Common myeloid progenitor, CD34-positive (primary cell): ENCODE measurements around the gene SMAD2.

Source experiments
- CTCF ChIA-PET: fragments of 350-600 bp; sonication (Branson Sonifier 250); formaldehyde crosslinking; loops from one replicate; lab custom pipeline; 2021; ENCODE audit warnings: antibody characterized with exemption; lab: Charles Lee
- POLR2A ChIA-PET: fragments of 350-600 bp; sonication (Branson Sonifier 250); formaldehyde crosslinking; loops from one replicate; lab custom pipeline; 2021; ENCODE audit warnings: antibody characterized with exemption; lab: Charles Lee
- DNase-seq, 3 donors: peaks; one replicate each; pipeline versions ENCODE4 v3.0.0 to v3.0.0-alpha.2; 2013
- H3K27ac ChIP-seq, 2 experiments: 1 replicate in 1 of 2; 2 replicates in 1 of 2; pipeline ENCODE4 v1.7.0; 2013; ENCODE audit warnings: inconsistent platforms in 2 of 2, low read length in 2 of 2, mild to moderate bottlenecking in 2 of 2, low read depth in 1 of 2, moderate library complexity in 1 of 2; ENCODE audit not compliant: severe bottlenecking in 2 of 2, insufficient read depth in 1 of 2, poor library complexity in 1 of 2
- H3K27me3 ChIP-seq, 5 experiments: replicated peaks in 2 of 5; 1 replicate in 3 of 5; 2 replicates in 2 of 5; pipeline versions ENCODE4 v1.6.1 to v1.7.0; 2013; ENCODE audit warnings: low read length in 4 of 5, mild to moderate bottlenecking in 2 of 5, moderate library complexity in 2 of 5, inconsistent platforms in 1 of 5; ENCODE audit not compliant: insufficient read depth in 5 of 5, control insufficient read depth in 4 of 5
- H3K36me3 ChIP-seq, 4 experiments: 1 replicate in 2 of 4; 2 replicates in 2 of 4; pipeline versions ENCODE4 v1.6.1 to v1.7.0; 2013; ENCODE audit warnings: low read length in 3 of 4, control low read depth in 1 of 4, mild to moderate bottlenecking in 1 of 4; ENCODE audit not compliant: control insufficient read depth in 4 of 4, insufficient read depth in 4 of 4
- H3K4me1 ChIP-seq, 4 experiments: 1 replicate in 3 of 4; 2 replicates in 1 of 4; pipeline versions ENCODE4 v1.6.1 to v1.7.1; 2013; ENCODE audit warnings: low read length in 3 of 4, mild to moderate bottlenecking in 3 of 4, control low read depth in 1 of 4, inconsistent platforms in 1 of 4, moderate library complexity in 1 of 4; ENCODE audit not compliant: control insufficient read depth in 4 of 4, insufficient read depth in 4 of 4; ENCODE audit errors: control extremely low read depth in 1 of 4
- H3K4me3 ChIP-seq, 7 experiments: 1 replicate in 4 of 7; 2 replicates in 3 of 7; pipeline versions ENCODE4 v1.5.1 to v1.7.0; 2013; ENCODE audit warnings: mild to moderate bottlenecking in 7 of 7, low read length in 6 of 7, moderate library complexity in 6 of 7, inconsistent platforms in 2 of 7, low read depth in 2 of 7, control low read depth in 1 of 7; ENCODE audit not compliant: insufficient read depth in 4 of 7, control insufficient read depth in 1 of 7; ENCODE audit errors: extremely low read depth in 1 of 7
- H3K9me3 ChIP-seq, 5 experiments: 1 replicate in 4 of 5; 2 replicates in 1 of 5; pipeline versions ENCODE4 v1.6.1 to v1.7.1; 2013; ENCODE audit warnings: low read length in 4 of 5, mild to moderate bottlenecking in 2 of 5, inconsistent platforms in 1 of 5, low read depth in 1 of 5, moderate library complexity in 1 of 5; ENCODE audit not compliant: control insufficient read depth in 4 of 5, insufficient read depth in 2 of 5; ENCODE audit errors: control extremely low read depth in 1 of 5
- WGBS: methylation state at CpG from one replicate; pipeline ENCODE4 v1.1.5; 2013; ENCODE audit not compliant: insufficient coverage; 5-methylcytosine and 5-hydroxymethylcytosine counted together

The SMAD2 gene

DNA sequence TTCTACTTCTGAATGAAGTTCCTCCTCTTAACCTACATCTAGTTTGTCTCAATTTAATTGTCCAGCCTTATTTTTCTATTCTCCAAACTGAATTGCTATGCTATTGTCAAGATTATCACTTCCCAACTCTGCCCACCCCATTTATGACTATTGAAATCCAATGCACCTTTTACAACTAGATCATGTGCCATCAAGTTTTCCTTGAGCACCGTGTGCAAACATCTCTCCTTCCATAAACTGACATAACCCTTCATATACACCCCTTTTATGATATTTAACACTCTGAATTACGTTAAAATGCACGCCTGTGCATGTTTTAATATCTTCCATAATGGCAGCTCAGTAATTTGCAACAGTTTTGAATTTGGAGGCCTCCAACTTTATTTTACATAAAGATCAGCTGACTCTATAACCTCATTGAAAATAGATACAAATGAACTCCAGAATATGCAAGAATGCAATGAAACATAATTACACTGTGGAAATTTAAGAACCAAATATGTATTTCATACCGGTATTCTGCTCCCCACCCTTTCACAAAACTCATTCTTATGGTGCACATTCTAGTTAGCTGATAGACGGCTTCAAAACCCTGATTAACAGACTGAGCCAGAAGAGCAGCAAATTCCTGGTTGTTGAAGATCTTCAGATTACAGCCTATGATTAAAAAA is 85.5 kb downstream of the SMAD2 start:
- H3K4me3 ChIP-seq = no peak overlapping the region
- H3K36me3 ChIP-seq = peaks cover 33 to 63% (median 42%) of the 10 kb centered on the region in 4 experiments
- H3K9me3 ChIP-seq = no peaks in the 10 kb centered on the region
- H3K27me3 ChIP-seq = no peaks in the 10 kb centered on the region
- ChIA-PET CTCF (no interaction called here), POLR2A (no interaction called here)
- no peak for DNase-seq
- no peak overlapping the region for H3K27ac ChIP-seq
- WGBS = 100% methylated on average over 4 of the region's 5 CpGs
- H3K4me1 ChIP-seq = no peaks in the 10 kb centered on the region

DNA sequence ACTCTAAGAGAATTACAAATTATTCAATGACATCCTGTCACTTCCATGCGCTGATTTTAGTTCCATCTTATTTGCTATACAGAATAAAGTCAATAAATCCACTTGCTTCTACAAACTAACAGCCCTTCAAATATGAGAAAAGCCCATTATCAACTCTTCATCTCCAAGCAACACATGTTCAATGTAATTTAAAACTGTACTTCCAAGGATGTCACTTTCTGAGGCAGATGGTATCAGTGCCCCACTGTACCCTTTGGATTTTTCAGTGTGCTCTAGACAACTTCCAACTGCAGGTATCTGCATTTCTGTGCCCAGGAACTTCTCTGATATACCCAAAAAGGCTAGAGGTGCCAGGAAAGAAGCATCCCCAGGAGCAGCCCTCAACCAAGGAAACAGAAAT is 87.6 kb downstream of the SMAD2 start:
- peaks cover 37 to 70% (median 52%) of the 10 kb centered on the region in 4 experiments for H3K36me3 ChIP-seq
- WGBS = 100% methylated on average over 1 of the region's 1 CpG
- POLR2A ChIA-PET = no interaction called here

DNA sequence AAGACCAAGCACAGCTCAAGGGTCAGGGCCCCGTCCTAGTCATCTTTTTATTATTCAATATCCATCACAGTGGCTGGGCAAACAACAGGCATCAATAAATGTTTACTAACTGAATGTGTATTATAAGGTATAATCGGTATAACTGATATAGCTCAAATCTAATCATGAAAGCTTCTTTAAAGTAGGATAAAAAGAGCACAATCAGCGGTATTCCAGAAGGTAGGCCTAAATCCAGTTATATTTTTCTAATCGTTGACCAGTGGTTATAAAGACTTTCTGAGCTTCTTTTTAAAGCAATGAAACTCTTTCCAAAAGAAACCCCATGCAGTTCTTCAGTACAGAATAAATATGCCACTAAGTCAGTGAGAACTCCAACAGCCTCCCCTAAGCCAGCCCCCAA is 92.1 kb downstream of the SMAD2 start:
- DNase-seq = no peak
- peaks cover 26 to 64% (median 47%) of the 10 kb centered on the region in 4 experiments for H3K36me3 ChIP-seq
- no peak overlapping the region for H3K4me3 ChIP-seq
- CTCF ChIA-PET = interaction anchor here (1.2 kb wide), 1 partner anchor 14 kb away, joined by 3 read pairs; no protein-coding TSS in a partner anchor
- WGBS = 100% methylated on average over 2 of the region's 4 CpGs
- POLR2A ChIA-PET = no interaction called here
- H3K27me3 ChIP-seq = no peaks in the 10 kb centered on the region
- H3K27ac ChIP-seq = no peak overlapping the region
- no peaks in the 10 kb centered on the region for H3K4me1 ChIP-seq
- peaks cover 0 to 1% (median 0%) of the 10 kb centered on the region in 5 experiments for H3K9me3 ChIP-seq

More for the DNA sequence above, 87.6 kb downstream of the SMAD2 start:
- Histone ChIP-seq H3K4me3 (no peak overlapping the region), H3K27me3 (no peaks in the 10 kb centered on the region), H3K4me1 (no peaks in the 10 kb centered on the region), H3K27ac (no peak overlapping the region), H3K9me3 (peaks cover 0 to 1% (median 0%) of the 10 kb centered on the region in 5 experiments)
- no peak for DNase-seq
- CTCF ChIA-PET = no interaction called here

DNA sequence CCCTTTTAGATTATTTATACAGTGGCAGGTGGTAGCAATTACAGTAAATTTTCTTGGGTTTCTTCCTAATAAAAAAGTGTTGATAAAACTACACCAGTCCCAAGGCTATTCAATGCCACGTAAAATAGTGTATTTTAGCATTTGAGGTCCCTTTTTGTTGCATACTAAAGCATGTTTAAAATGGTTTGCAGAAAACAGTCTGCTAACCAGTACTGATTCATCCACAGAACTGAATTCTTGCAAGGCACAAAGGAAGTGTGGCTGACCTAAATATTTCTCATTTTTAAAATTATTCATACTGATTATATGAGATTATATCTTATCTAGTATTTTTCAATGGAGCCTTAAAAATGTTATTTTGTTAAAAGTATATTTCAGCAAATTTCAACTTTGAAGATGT is 98.1 kb downstream of the SMAD2 start:
- no peak overlapping the region for H3K27ac ChIP-seq
- H3K36me3 ChIP-seq = peaks cover 3 to 19% (median 12%) of the 10 kb centered on the region in 4 experiments
- H3K4me1 ChIP-seq = no peaks in the 10 kb centered on the region
- H3K27me3 ChIP-seq = no peaks in the 10 kb centered on the region
- H3K9me3 ChIP-seq = no peaks in the 10 kb centered on the region
- no peak for DNase-seq
- no CpG with 5 or more reads among the region's 1 CpG for WGBS
- ChIA-PET CTCF (no interaction called here), POLR2A (no interaction called here)
- H3K4me3 ChIP-seq = no peak overlapping the region

DNA sequence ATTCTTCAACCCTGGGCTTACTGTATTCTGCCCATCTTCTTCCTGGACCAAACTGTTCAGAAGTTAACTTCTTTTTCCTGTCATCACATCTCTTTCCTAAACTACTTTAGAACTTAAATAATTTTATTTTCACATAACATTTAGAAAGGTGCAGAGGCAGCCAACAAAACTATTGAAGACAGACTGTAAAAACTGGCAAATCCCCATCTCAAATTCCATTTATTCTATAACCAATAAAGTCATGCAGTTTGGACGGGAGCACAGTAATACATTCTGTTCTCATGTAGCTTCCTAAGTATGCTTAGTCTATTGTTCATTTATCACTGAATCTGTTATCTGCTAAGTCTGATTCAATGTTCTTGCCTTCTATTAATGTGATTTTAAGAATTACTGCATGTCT is 99.1 kb downstream of the SMAD2 start:
- Histone ChIP-seq H3K27ac (no peak overlapping the region), H3K4me3 (no peak overlapping the region), H3K27me3 (no peaks in the 10 kb centered on the region), H3K9me3 (no peaks in the 10 kb centered on the region), H3K4me1 (no peaks in the 10 kb centered on the region), H3K36me3 (peaks cover 3 to 15% (median 12%) of the 10 kb centered on the region in 4 experiments)
- ChIA-PET CTCF (no interaction called here), POLR2A (no interaction called here)
- DNase-seq = no peak
- WGBS = no CpG with 5 or more reads among the region's 1 CpG

DNA sequence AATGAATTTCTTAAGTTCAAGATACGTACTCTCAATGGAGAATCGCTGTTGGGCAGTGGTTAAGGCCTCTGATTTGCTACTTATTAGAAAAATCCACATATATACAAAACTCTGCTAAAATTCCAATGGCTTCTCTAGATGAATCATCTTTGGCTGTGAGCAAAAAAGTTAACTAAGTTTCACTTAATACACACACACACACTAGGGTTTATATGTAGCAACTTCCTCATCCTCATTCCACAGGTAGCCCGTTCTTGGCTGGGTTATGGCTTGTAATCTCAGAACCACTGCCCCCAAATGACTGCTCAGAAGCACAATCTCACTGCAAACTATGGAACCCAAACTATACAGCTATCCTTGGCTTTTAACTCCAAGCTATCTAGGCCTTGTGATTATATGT is 99.7 kb downstream of the SMAD2 start:
- peaks cover 3 to 21% (median 14%) of the 10 kb centered on the region in 4 experiments for H3K36me3 ChIP-seq
- H3K4me3 ChIP-seq = no peak overlapping the region
- no peak overlapping the region for H3K27ac ChIP-seq
- CTCF ChIA-PET = no interaction called here
- 100% methylated on average over 3 of the region's 3 CpGs for WGBS
- H3K27me3 ChIP-seq = no peaks in the 10 kb centered on the region
- POLR2A ChIA-PET = no interaction called here
- no peaks in the 10 kb centered on the region for H3K9me3 ChIP-seq
- H3K4me1 ChIP-seq = no peaks in the 10 kb centered on the region
- DNase-seq = no peak

DNA sequence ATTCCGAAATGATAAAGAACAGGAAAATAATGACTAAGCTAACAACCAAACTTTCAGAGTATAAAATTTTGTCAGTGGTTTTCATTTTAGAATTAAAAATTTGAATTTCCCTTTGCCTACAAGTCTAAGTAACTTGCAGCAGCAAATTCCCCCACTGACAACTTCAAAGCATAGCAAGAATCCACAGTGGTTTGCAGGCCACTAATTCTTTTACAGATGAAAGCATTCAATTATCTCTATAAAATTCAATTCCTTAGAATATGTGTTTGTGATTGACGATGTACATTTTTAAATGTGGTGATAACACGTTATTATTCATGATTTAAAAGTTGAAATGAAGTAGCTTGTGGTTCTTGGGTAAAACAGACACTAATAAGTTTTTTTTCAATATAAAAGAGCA is 100.6 kb downstream of the SMAD2 start:
- Histone ChIP-seq H3K4me1 (no peaks in the 10 kb centered on the region), H3K27me3 (no peaks in the 10 kb centered on the region), H3K27ac (no peak overlapping the region), H3K4me3 (no peak overlapping the region), H3K36me3 (peaks cover 3 to 29% (median 14%) of the 10 kb centered on the region in 4 experiments), H3K9me3 (no peaks in the 10 kb centered on the region)
- no CpG with 5 or more reads among the region's 3 CpGs for WGBS
- DNase-seq = no peak
- CTCF ChIA-PET = no interaction called here
- POLR2A ChIA-PET = no interaction called here
